AG09319 (cell line): ENCODE data around the gene ETV2.

Source experiments
- DNase-seq: peaks from one replicate; pipeline ENCODE4 v3.0.0-alpha.2; 2010; ENCODE audit warnings: low read depth; ENCODE audit errors: extremely low read depth
- TF ChIP-seq, protein P1 (sequence below): IDR thresholded peaks from 2 replicates; pipeline ENCODE4 v1.5.1; 2011; ENCODE audit warnings: low read depth, mild to moderate bottlenecking, inconsistent platforms, low read length, moderate library complexity

Gene ETV2

GRCh38 chr19:35663981-35664380, 22.4 kb downstream of the ETV2 start:
- DNase-seq, result no peak
- TF ChIP-seq, protein P1, sequence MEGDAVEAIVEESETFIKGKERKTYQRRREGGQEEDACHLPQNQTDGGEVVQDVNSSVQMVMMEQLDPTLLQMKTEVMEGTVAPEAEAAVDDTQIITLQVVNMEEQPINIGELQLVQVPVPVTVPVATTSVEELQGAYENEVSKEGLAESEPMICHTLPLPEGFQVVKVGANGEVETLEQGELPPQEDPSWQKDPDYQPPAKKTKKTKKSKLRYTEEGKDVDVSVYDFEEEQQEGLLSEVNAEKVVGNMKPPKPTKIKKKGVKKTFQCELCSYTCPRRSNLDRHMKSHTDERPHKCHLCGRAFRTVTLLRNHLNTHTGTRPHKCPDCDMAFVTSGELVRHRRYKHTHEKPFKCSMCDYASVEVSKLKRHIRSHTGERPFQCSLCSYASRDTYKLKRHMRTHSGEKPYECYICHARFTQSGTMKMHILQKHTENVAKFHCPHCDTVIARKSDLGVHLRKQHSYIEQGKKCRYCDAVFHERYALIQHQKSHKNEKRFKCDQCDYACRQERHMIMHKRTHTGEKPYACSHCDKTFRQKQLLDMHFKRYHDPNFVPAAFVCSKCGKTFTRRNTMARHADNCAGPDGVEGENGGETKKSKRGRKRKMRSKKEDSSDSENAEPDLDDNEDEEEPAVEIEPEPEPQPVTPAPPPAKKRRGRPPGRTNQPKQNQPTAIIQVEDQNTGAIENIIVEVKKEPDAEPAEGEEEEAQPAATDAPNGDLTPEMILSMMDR, result no peak

DNA sequence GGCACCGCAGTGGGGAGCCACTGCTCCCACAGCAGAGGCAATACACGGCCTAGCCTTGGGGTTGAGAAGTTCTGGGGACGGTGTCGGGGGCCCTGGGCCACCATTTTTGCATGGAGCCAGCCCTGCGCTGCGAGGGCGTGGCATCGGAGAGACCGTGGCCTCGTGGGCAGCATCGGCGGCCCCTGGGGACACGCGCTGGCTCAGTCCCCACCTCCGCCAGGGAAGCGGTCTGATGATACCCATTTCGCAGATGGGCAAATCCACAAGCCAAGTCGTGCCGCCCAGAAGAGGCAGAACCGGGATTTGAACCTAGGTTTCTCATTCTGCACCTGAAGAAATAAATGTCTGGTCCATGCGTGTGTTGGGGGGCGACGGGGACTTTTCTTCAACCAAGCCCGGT, 23.6 kb downstream of the ETV2 start:
- DNase-seq, result no peak
- TF ChIP-seq, protein P1, result no peak

GRCh38 chr19:35665604-35666003, 24.1 kb downstream of the ETV2 start:
- TF ChIP-seq, protein P1, result no peak
- DNase-seq, result no peak

GRCh38 chr19:35666251-35666913, 24.8 kb downstream of the ETV2 start, which contains the start of gene UPK1A:
UPK1A (plus strand) TSS chr19:35666517; CDS start chr19:35666813, 296 bp downstream.
- TF ChIP-seq, protein P1, result no peak
- no peak for DNase-seq

GRCh38 chr19:35669566-35669965, 28.0 kb downstream of the ETV2 start:
- DNase-seq, result no peak
- TF ChIP-seq, protein P1, result no peak

DNA sequence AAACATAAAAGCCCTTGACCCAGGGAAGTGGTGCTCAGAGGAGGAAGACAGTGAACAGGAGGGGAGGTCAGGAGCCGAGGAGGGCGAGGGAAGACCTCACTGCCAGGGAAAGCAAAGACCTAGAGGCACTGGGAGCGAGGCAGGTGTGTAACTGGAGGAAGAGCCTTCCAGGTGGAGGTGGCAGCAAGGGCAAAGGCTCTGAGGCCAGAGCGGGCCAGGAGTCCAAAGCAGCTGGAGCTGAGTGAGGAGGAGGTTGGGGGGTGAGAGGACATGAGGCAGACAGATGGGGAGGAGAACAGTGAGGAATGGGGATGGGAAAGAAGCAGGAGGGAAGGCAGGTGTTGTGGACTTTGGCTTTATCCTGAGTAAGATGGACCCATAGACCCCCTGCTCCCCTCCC, 28.4 kb downstream of the ETV2 start:
- DNase-seq, result no peak
- TF ChIP-seq, protein P1, result no peak

DNA sequence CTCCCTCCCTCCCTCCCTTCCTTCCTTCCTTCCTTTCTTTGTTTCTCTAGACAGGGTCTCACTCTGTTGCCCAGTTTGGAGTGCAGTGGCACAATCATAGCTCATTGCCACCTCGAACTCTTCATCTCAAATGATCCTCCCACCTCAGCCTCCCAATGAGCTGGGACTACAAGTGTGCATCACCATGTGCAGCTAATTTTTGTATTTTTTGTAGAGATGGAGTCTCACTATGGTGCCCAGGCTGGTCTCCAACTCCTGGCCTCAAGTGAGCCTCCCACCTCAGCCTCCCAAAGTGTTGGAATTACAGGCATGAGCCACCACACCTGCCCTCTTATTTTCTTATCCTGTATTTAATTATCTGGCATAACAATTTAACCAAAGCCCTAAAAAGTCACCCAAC, 29.1 kb downstream of the ETV2 start:
- TF ChIP-seq, protein P1, result no peak

More for the DNA sequence above, 29.1 kb downstream of the ETV2 start:
- DNase-seq, result no peak
